HEK293 (cell line): ENCODE measurements around the gene P2RX4.
A peak's percentile ranks its signal among the peaks of the same experiment; 100 is the strongest.
"Not testable (repeated sequence)": the region's sequence is repeated elsewhere in the genome, so short reads cannot be mapped to it uniquely, and the experiment has no call there.

Experiments
- CTCF ChIA-PET: fragments of 350-600 bp; formaldehyde crosslinking; extraction: SDS; loops from one replicate; lab custom pipeline; 2021; ENCODE audit warnings: antibody characterized with exemption; lab: Yijun Ruan, JAX
- POLR2A ChIA-PET: fragments of 300-600 bp; formaldehyde crosslinking; extraction: SDS; loops from one replicate; lab custom pipeline; 2020; ENCODE audit warnings: antibody characterized with exemption, inconsistent platforms; lab: Yijun Ruan, JAX
- H3K27ac ChIP-seq: fragments of 200-500 bp; sonication (Bioruptor generic); 2 replicates; pipeline ENCODE4 v1.5.1; 2014; ENCODE audit warnings: low read depth, low read length, control low read depth, inconsistent platforms; ENCODE audit errors: extremely low read depth
- H3K36me3 ChIP-seq, 2 experiments: fragments of 200-500 bp in 1 of 2; sonication (Bioruptor generic) in 1 of 2; 1 replicate in 1 of 2; 2 replicates in 1 of 2; pipeline ENCODE4 v1.5.1; 2014 to 2017; ENCODE audit warnings: inconsistent platforms in 2 of 2, low read length in 2 of 2; ENCODE audit not compliant: control insufficient read depth in 2 of 2, insufficient read depth in 1 of 2
- H3K4me1 ChIP-seq: fragments of 200-500 bp; sonication (Bioruptor generic); 2 replicates; pipeline ENCODE4 v1.5.1; 2014; ENCODE audit warnings: mild to moderate bottlenecking, low read length, inconsistent platforms; ENCODE audit not compliant: control insufficient read depth, insufficient read depth
- H3K4me3 ChIP-seq: 2 replicates; pipeline ENCODE4 v1.5.1; 2011; ENCODE audit warnings: low read depth, mild to moderate bottlenecking, control low read depth, low read length, moderate library complexity
- H3K9me3 ChIP-seq: fragments of 200-500 bp; sonication (Bioruptor generic); 2 replicates; pipeline ENCODE4 v1.5.1; 2014; ENCODE audit warnings: low read depth, low read length, inconsistent platforms; ENCODE audit not compliant: control insufficient read depth, insufficient read depth
- BCL6B ChIP-seq: fragments of 450-650 bp; formaldehyde crosslinking; IDR thresholded peaks from 2 replicates; pipeline ENCODE4 v1.5.1; 2017; ENCODE audit warnings: missing biosample characterization, missing genetic modification characterization
- KLF17 ChIP-seq: fragments of 450-650 bp; formaldehyde crosslinking; IDR thresholded peaks from 2 replicates; pipeline ENCODE4 v1.5.1; 2016; ENCODE audit warnings: missing biosample characterization, missing genetic modification characterization
- MEIS1 ChIP-seq: sonication (generic); formaldehyde crosslinking; IDR thresholded peaks from 2 replicates; pipeline ENCODE4 v1.8.1; 2022; ENCODE audit warnings: missing genetic modification reagents, mild to moderate bottlenecking, borderline replicate concordance
- SP2 ChIP-seq: fragments of 450-650 bp; formaldehyde crosslinking; IDR thresholded peaks from 2 replicates; pipeline ENCODE4 v1.5.1; 2016; ENCODE audit warnings: missing biosample characterization, missing genetic modification characterization
- TCF7L2 ChIP-seq: IDR thresholded peaks from 2 replicates; pipeline ENCODE4 v1.6.1; 2011; ENCODE audit warnings: low read depth, mild to moderate bottlenecking, inconsistent platforms, low read length, moderate library complexity, borderline replicate concordance
- ZBTB17 ChIP-seq: fragments of 450-650 bp; formaldehyde crosslinking; IDR thresholded peaks from 2 replicates; pipeline ENCODE4 v1.5.1; 2016; ENCODE audit warnings: missing biosample characterization, missing genetic modification characterization
- ZBTB20 ChIP-seq: fragments of 450-650 bp; formaldehyde crosslinking; IDR thresholded peaks from 2 replicates; pipeline ENCODE4 v1.5.1; 2016; ENCODE audit warnings: missing biosample characterization, missing genetic modification characterization
- ZBTB48 ChIP-seq: fragments of 450-650 bp; formaldehyde crosslinking; IDR thresholded peaks from 2 replicates; pipeline ENCODE4 v1.5.1; 2016; ENCODE audit warnings: missing biosample characterization, missing genetic modification characterization
- ZNF121 ChIP-seq: fragments of 450-650 bp; formaldehyde crosslinking; IDR thresholded peaks from 2 replicates; pipeline ENCODE4 v1.5.1; 2016; ENCODE audit warnings: missing biosample characterization, missing genetic modification characterization
- ZNF274 ChIP-seq, 2 experiments: fragments of 200-500 bp in 1 of 2; fragments of 450-650 bp in 1 of 2; sonication (Bioruptor generic) in 1 of 2; formaldehyde crosslinking in 1 of 2; IDR thresholded peaks; 2 replicates each; pipeline versions ENCODE4 v1.5.1 to v1.6.1; 2014 to 2016; ENCODE audit warnings: borderline replicate concordance in 1 of 2, inconsistent platforms in 1 of 2, low read length in 1 of 2, missing biosample characterization in 1 of 2, missing genetic modification characterization in 1 of 2
- ZNF341 ChIP-seq: fragments of 450-650 bp; formaldehyde crosslinking; IDR thresholded peaks from 2 replicates; pipeline ENCODE4; 2016; ENCODE audit warnings: low read depth, missing biosample characterization, missing genetic modification characterization
- ZNF391 ChIP-seq: fragments of 450-650 bp; formaldehyde crosslinking; IDR thresholded peaks from 2 replicates; pipeline ENCODE4 v1.5.1; 2016; ENCODE audit warnings: low read depth, missing biosample characterization, missing genetic modification characterization, borderline replicate concordance
- ZNF398 ChIP-seq: fragments of 450-650 bp; formaldehyde crosslinking; IDR thresholded peaks from 2 replicates; pipeline ENCODE4 v1.5.1; 2017; ENCODE audit warnings: missing biosample characterization, missing genetic modification characterization
- ZNF518A ChIP-seq: fragments of 450-650 bp; formaldehyde crosslinking; conservative IDR thresholded peaks from 2 replicates; pipeline ENCODE4 v1.5.1; 2016; ENCODE audit warnings: low read depth, missing biosample characterization, missing genetic modification characterization
- ZNF544 ChIP-seq: fragments of 450-650 bp; formaldehyde crosslinking; IDR thresholded peaks from 2 replicates; pipeline ENCODE4 v1.5.0; 2017; ENCODE audit warnings: missing biosample characterization, missing genetic modification characterization
- ZNF549 ChIP-seq: fragments of 450-650 bp; IDR thresholded peaks from 2 replicates; pipeline ENCODE4 v1.5.1; 2018; ENCODE audit warnings: missing biosample characterization, missing genetic modification characterization, mild to moderate bottlenecking, inconsistent platforms, moderate library complexity
- ZNF571 ChIP-seq: fragments of 450-650 bp; formaldehyde crosslinking; IDR thresholded peaks from 2 replicates; pipeline ENCODE4 v1.5.0; 2017; ENCODE audit warnings: missing biosample characterization, missing genetic modification characterization
- ZNF600 ChIP-seq: fragments of 450-650 bp; formaldehyde crosslinking; IDR thresholded peaks from 2 replicates; pipeline ENCODE4 v1.5.1; 2016; ENCODE audit warnings: missing biosample characterization, missing genetic modification characterization
- ZNF624 ChIP-seq: fragments of 450-650 bp; formaldehyde crosslinking; IDR thresholded peaks from 2 replicates; pipeline ENCODE4 v1.5.1; 2017; ENCODE audit warnings: missing biosample characterization, missing genetic modification characterization
- ZNF658 ChIP-seq: fragments of 450-650 bp; formaldehyde crosslinking; IDR thresholded peaks from 2 replicates; pipeline ENCODE4; 2016; ENCODE audit warnings: missing biosample characterization, missing genetic modification characterization
- ZNF660 ChIP-seq: fragments of 450-650 bp; IDR thresholded peaks from 2 replicates; pipeline ENCODE4 v1.5.1; 2018; ENCODE audit warnings: missing biosample characterization, mild to moderate bottlenecking, missing genetic modification characterization
- ZNF776 ChIP-seq: fragments of 450-650 bp; formaldehyde crosslinking; IDR thresholded peaks from 2 replicates; pipeline ENCODE4 v1.5.0; 2017; ENCODE audit warnings: missing biosample characterization, missing genetic modification characterization, borderline replicate concordance
- ZNF785 ChIP-seq: fragments of 450-650 bp; formaldehyde crosslinking; IDR thresholded peaks from 2 replicates; pipeline ENCODE4 v1.5.1; 2016; ENCODE audit warnings: missing biosample characterization, missing genetic modification characterization
- ZNF792 ChIP-seq: fragments of 450-650 bp; formaldehyde crosslinking; IDR thresholded peaks from 2 replicates; pipeline ENCODE4 v1.5.1; 2016; ENCODE audit warnings: missing biosample characterization, missing genetic modification characterization

The P2RX4 gene

GRCh38 chr12:121201140-121201539, 8.8 kb upstream of the P2RX4 start:
- H3K4me1 ChIP-seq, result peaks cover 16% of the 10 kb centered on the region
- H3K36me3 ChIP-seq, H3K27ac ChIP-seq, POLR2A ChIA-PET, H3K4me3 ChIP-seq, H3K9me3 ChIP-seq: not testable (repeated sequence)
- peak; percentile 86 for TF ChIP-seq ZNF121
- CTCF ChIA-PET, result interaction anchor here (0.6 kb wide), 1 partner anchor 401 kb away, joined by 3 read pairs; no protein-coding TSS in a partner anchor

GRCh38 chr12:121202407-121203355, 7.2 kb upstream of the P2RX4 start:
- peaks cover 16% of the 10 kb centered on the region for H3K4me1 ChIP-seq
- no peaks in the 10 kb centered on the region for H3K9me3 ChIP-seq
- peak overlapping the region; percentile 56 for H3K27ac ChIP-seq
- no peaks in the 10 kb centered on the region for H3K36me3 ChIP-seq
- H3K4me3 ChIP-seq, result no peak overlapping the region
- POLR2A ChIA-PET, result interaction anchor here (0.6 kb wide), 1 partner anchor 19 kb away, joined by 4 read pairs; no protein-coding TSS in a partner anchor
- CTCF ChIA-PET, result interaction anchor here (0.7 to 0.9 kb wide), 2 partner anchors 13 to 674 kb away, joined by 3 to 4 read pairs; partner anchors contain the start of gene COQ5
- TF ChIP-seq ZNF398 (tag by site-specific recombination), result no peak; the same call in 1 of the 2 replicates
- TF ChIP-seq SP2, result no peak
- no peak for TF ChIP-seq KLF17 (tag by site-specific recombination)
- no peak for TF ChIP-seq ZNF274 (IDR thresholded peaks at IDR 0.05; ENCODE audit: low read length)
- no peak for TF ChIP-seq ZNF274 (tag by site-specific recombination; IDR thresholded peaks at IDR 0.05; ENCODE audit: borderline replicate concordance)
- no peak for TF ChIP-seq TCF7L2
- TF ChIP-seq ZNF341 (tag by site-specific recombination), result peak; percentile 20; the same call in 1 of the 2 replicates
- no peak for TF ChIP-seq BCL6B (tag by site-specific recombination)
- TF ChIP-seq ZNF785 (tag by site-specific recombination), result no peak
- no peak for TF ChIP-seq ZNF549
- no peak for TF ChIP-seq ZBTB48 (tag by site-specific recombination)
- TF ChIP-seq ZNF571 (tag by site-specific recombination), result no peak
- TF ChIP-seq ZBTB20 (tag by site-specific recombination), result 0 out of 2 replicates have a peak, but pooled peaks have one; percentile 19
- peak; percentile 56 for TF ChIP-seq ZBTB17 (tag by site-specific recombination)
- no peak for TF ChIP-seq MEIS1 (CRISPR knock-in tag)
- TF ChIP-seq ZNF391 (tag by site-specific recombination), result peak; percentile 82; the same call in 1 of the 2 replicates
- TF ChIP-seq ZNF624 (tag by site-specific recombination), result no peak
- TF ChIP-seq ZNF792 (tag by site-specific recombination), result no peak
- TF ChIP-seq ZNF600 (tag by site-specific recombination), result no peak
- no peak for TF ChIP-seq ZNF776 (tag by site-specific recombination)
- TF ChIP-seq ZNF660 (tag by site-specific recombination), result peak; percentile 35; the same call in 1 of the 2 replicates
- no peak for TF ChIP-seq ZNF544 (tag by site-specific recombination)
- TF ChIP-seq ZNF518A (tag by site-specific recombination), result 0 out of 2 replicates have a peak, but pooled peaks have one; percentile 16
- no peak for TF ChIP-seq ZNF658
